HEK293T (cell line): ENCODE data around the gene BET1L.

Experiments used
- BHLHE40 ChIP-seq: fragments of 450-650 bp; IDR thresholded peaks from 2 replicates; pipeline ENCODE4 v1.6.1; 2016; ENCODE audit warnings: mild to moderate bottlenecking, moderate library complexity, borderline replicate concordance
- HDGF ChIP-seq: fragments of 450-650 bp; IDR thresholded peaks from 2 replicates; pipeline ENCODE4 v1.6.1; 2017; ENCODE audit warnings: antibody characterized with exemption, borderline replicate concordance
- LEF1 ChIP-seq: fragments of 450-650 bp; IDR thresholded peaks from 2 replicates; pipeline ENCODE4 v1.6.1; 2017; ENCODE audit warnings: mild to moderate bottlenecking, borderline replicate concordance
- SP1 ChIP-seq: fragments of 450-650 bp; IDR thresholded peaks from 2 replicates; pipeline ENCODE4 v1.6.1; 2017
- SUZ12 ChIP-seq: fragments of 450-650 bp; IDR thresholded peaks from 2 replicates; pipeline ENCODE4 v1.6.1; 2016; ENCODE audit warnings: mild to moderate bottlenecking
- ZNF384 ChIP-seq: fragments of 450-650 bp; IDR thresholded peaks from 2 replicates; pipeline ENCODE4 v1.6.1; 2016

GRCh38 chr11:250274-250673 lies 43.1 kb upstream of the BET1L start:
- TF ChIP-seq HDGF (no peak), SP1 (no peak), ZNF384 (no peak), LEF1 (no peak), SUZ12 (no peak), BHLHE40 (no peak)
